Measurements from ENCODE around the gene KYAT1.

DNA sequence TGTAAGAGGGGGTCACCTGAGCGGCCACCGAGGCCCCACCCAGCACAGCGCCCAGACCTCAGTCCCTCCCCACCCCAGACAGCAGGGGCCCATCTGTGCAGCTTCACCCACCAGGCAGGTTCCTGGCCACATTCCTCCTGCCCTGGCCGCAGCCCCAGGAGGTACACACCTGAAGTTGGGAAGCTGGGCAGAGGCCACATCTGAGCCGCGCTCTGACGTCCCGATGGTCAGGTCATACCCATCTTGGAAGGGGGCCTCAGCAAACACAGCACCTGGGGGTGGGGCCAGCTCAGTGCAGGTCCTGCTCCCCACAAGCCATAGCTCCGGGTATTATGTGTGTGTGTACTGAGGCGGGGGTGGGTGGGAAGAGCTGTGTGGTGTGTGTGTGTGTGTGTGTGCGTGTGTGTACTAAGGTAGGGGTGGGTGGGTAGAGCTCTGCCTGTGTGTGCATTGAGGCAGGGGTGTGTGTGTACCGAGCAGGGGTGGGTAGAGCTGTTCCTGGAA, 57.8 kb downstream of the KYAT1 start:
- TF ChIP-seq POLR2A (IDR thresholded peaks at IDR 0.05) = no peak
- no peak for TF ChIP-seq CTCF (IDR thresholded peaks at IDR 0.05)
